Gastroesophageal sphincter (tissue), 3 donors: ENCODE results near the gene TPRN.

Experiments used
- CTCF ChIP-seq, 4 experiments: fragments of 200-600 bp in 2 of 4; fragments of 450-650 bp in 2 of 4; sonication (generic) in 1 of 4; IDR thresholded peaks; one replicate each; pipeline ENCODE4 v1.5.1; 2017 to 2019; ENCODE audit warnings: antibody characterized with exemption in 4 of 4, mild to moderate bottlenecking in 2 of 4, moderate library complexity in 2 of 4
- EP300 ChIP-seq: sonication (generic); formaldehyde crosslinking; IDR thresholded peaks from one replicate; pipeline ENCODE4 v1.6.1; 2017; ENCODE audit warnings: antibody characterized with exemption, mild to moderate bottlenecking
- POLR2AphosphoS5 ChIP-seq: sonication (generic); formaldehyde crosslinking; IDR thresholded peaks from one replicate; pipeline ENCODE4 v1.6.1; 2017; ENCODE audit warnings: antibody characterized with exemption

DNA sequence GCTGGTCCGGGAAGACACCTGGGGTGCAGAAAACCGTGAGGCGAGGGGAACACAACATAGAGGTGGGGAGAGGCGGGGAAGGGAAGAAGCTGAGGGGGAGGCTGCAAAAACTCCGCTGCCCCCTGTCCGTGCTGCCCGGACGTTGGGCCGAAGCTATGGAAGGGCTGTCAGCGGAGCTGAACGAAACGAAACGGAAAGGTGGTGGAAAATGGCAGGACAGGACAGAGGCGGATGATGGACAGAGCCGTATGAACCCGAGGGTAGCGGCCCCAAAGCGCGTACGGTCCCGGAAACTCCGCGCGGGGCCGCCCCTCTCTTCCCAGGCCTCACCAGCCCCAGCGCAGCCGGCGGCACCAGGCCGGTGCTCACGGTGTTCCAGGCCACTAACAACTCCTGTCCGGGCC, 12.5 kb downstream of the TPRN start:
- TF ChIP-seq CTCF (IDR thresholded peaks at IDR 0.05), result no peak
- TF ChIP-seq POLR2AphosphoS5, result no peak
- no peak for TF ChIP-seq EP300
